Endothelial cell of umbilical vein (primary cell): ENCODE measurements around the gene FBH1. TPM values are rescaled to one million over a fixed set of nuclear protein-coding genes. Genes with fewer than 3 reads are reported as not detected.

Experiments used
- BruUV-seq: library from RNA; stranded (reverse); fragments of 400-500 nt; replicated peaks from 2 replicates; lab custom pipeline; 2021; lab: Mats Ljungman, UMichigan
- CTCF ChIA-PET: fragments of 300-600, 350-600 bp; sonication (Branson Sonifier 250); formaldehyde crosslinking; loops from one replicate; lab custom pipeline; 2021; ENCODE audit warnings: antibody characterized with exemption, inconsistent platforms; lab: Charles Lee
- POLR2A ChIA-PET: fragments of 300-600, 350-600 bp; sonication (Branson Sonifier 250); formaldehyde crosslinking; loops from one replicate; lab custom pipeline; 2021; ENCODE audit warnings: antibody characterized with exemption, inconsistent platforms; lab: Charles Lee
- DNase-seq: peaks from one replicate; pipeline ENCODE4 v3.0.0-alpha.2; 2011; ENCODE audit warnings: low read depth, low spot score
- FAIRE-seq: peaks from 2 replicates; lab custom pipeline; 2011; peaks lifted over from hg19 to GRCh38; lab: Jason Lieb, UNC
- H2AFZ ChIP-seq: 2 replicates; pipeline ENCODE4 v1.6.0; 2012; ENCODE audit warnings: low read depth, low read length, control low read depth, inconsistent platforms
- H3K27ac ChIP-seq: 2 replicates; pipeline ENCODE4 v1.5.1; 2011; ENCODE audit warnings: low read depth, mild to moderate bottlenecking, control low read depth, low read length, moderate library complexity; ENCODE audit not compliant: insufficient read depth
- H3K27me3 ChIP-seq, 2 experiments: 2 replicates each; pipeline versions ENCODE4 v1.6.0 to v1.6.1; 2011; ENCODE audit warnings: low read length in 2 of 2, mixed read lengths in 1 of 2; ENCODE audit not compliant: control insufficient read depth in 2 of 2, insufficient read depth in 2 of 2
- H3K36me3 ChIP-seq, 2 experiments: 2 replicates in 1 of 2; 3 replicates in 1 of 2; pipeline ENCODE4 v1.5.1; 2011; ENCODE audit warnings: low read length in 2 of 2, mild to moderate bottlenecking in 1 of 2, moderate library complexity in 1 of 2; ENCODE audit not compliant: control insufficient read depth in 2 of 2, insufficient read depth in 2 of 2; ENCODE audit errors: extremely low read depth in 1 of 2
- H3K4me1 ChIP-seq: 3 replicates; pipeline ENCODE4 v1.5.1; 2011; ENCODE audit warnings: mild to moderate bottlenecking, low read length; ENCODE audit not compliant: control insufficient read depth, insufficient read depth; ENCODE audit errors: extremely low read depth
- H3K4me2 ChIP-seq: 2 replicates; pipeline ENCODE4 v1.6.1; 2011; ENCODE audit warnings: low read length, control low read depth, mixed read lengths; ENCODE audit not compliant: insufficient read depth
- H3K4me3 ChIP-seq, 3 experiments: fragments of 200-600 bp in 1 of 3; sonication (generic), shearing (Covaris generic) in 1 of 3; replicated peaks in 1 of 3; 2 replicates each; pipeline ENCODE4 v1.5.1; 2011 to 2016; ENCODE audit warnings: control low read depth in 3 of 3, low read length in 3 of 3, mild to moderate bottlenecking in 2 of 3, inconsistent platforms in 1 of 3, low read depth in 1 of 3, moderate library complexity in 1 of 3; ENCODE audit not compliant: insufficient read depth in 1 of 3
- H3K79me2 ChIP-seq: 2 replicates; pipeline ENCODE4 v1.6.0; 2012; ENCODE audit warnings: low read length, inconsistent platforms; ENCODE audit not compliant: control insufficient read depth, insufficient read depth
- H3K9ac ChIP-seq: replicated peaks from 2 replicates; pipeline ENCODE3; 2011; ENCODE audit warnings: low read length, control low read depth; ENCODE audit not compliant: insufficient read depth; ENCODE audit errors: extremely low read depth
- H3K9me1 ChIP-seq: replicated peaks from 3 replicates; pipeline ENCODE4 v1.6.0; 2011; ENCODE audit warnings: mild to moderate bottlenecking, low read length; ENCODE audit not compliant: control insufficient read depth, insufficient read depth; ENCODE audit errors: extremely low read depth
- H3K9me3 ChIP-seq: replicated peaks from 2 replicates; pipeline ENCODE4 v1.5.1; 2012; ENCODE audit warnings: low read length, inconsistent platforms; ENCODE audit not compliant: control insufficient read depth, insufficient read depth
- H4K20me1 ChIP-seq: replicated peaks from 2 replicates; pipeline ENCODE3; 2011; ENCODE audit warnings: mild to moderate bottlenecking, low read length; ENCODE audit not compliant: control insufficient read depth, insufficient read depth; ENCODE audit errors: extremely low read depth
- EZH2 ChIP-seq: IDR thresholded peaks from 2 replicates; pipeline ENCODE4 v1.6.1; 2012; ENCODE audit warnings: borderline replicate concordance, low read depth, mild to moderate bottlenecking, moderate library complexity, low read length, inconsistent platforms; ENCODE audit not compliant: severe bottlenecking
- FOS ChIP-seq: IDR thresholded peaks from 2 replicates; pipeline ENCODE4 v1.6.1; 2011; ENCODE audit warnings: mild to moderate bottlenecking, low read length, moderate library complexity, borderline replicate concordance; ENCODE audit not compliant: insufficient read depth
- GATA2 ChIP-seq: IDR thresholded peaks from 2 replicates; pipeline ENCODE4 v1.7.0; 2011; ENCODE audit warnings: low read depth, mild to moderate bottlenecking, moderate library complexity, mixed read lengths, low read length; ENCODE audit not compliant: insufficient read length, insufficient read depth
- JUN ChIP-seq: IDR thresholded peaks from 2 replicates; pipeline ENCODE4 v1.6.1; 2011; ENCODE audit warnings: borderline replicate concordance, low read depth; ENCODE audit not compliant: insufficient read length, insufficient read depth
- MYC ChIP-seq: IDR thresholded peaks from one replicate; pipeline ENCODE4 v1.6.1; 2011; ENCODE audit warnings: mild to moderate bottlenecking, low read depth, low read length
- POLR2A ChIP-seq: IDR thresholded peaks from 2 replicates; pipeline ENCODE4 v1.6.1; 2012; ENCODE audit warnings: low read depth, mild to moderate bottlenecking, control low read depth, low read length
- POLR2AphosphoS5 ChIP-seq: IDR thresholded peaks from 2 replicates; pipeline ENCODE4 v1.6.1; 2012; ENCODE audit warnings: low read depth, mild to moderate bottlenecking, control low read depth, low read length, moderate library complexity; ENCODE audit not compliant: insufficient read depth
- dilution Hi-C: fragments of 300-500 bp; cut with MboI; formaldehyde crosslinking; loops from one replicate; pipeline ENCODE4 v1.15.0; 2019; ENCODE audit warnings: low sequenced_read_pairs; ENCODE audit not compliant: extremely low pct_ligation_motif_present
- intact Hi-C: fragments of 100-400 bp; cut with micrococcal nuclease; formaldehyde crosslinking; loops from one replicate; pipeline ENCODE4 v1.10.0; 2022
- polyA plus RNA-seq, 4 experiments: library from polyadenylated mRNA; depleted of rRNA in 3 of 4; stranded (reverse) in 3 of 4; unstranded in 1 of 4; fragments of >200 nt; gene quantifications; 2 replicates each; pipeline versions ENCODE4 v1.2.1 to v1.2.3, GENCODE V29; 2011 to 2012; ENCODE audit warnings: missing spikeins in 1 of 4
- total RNA-seq: library from RNA; stranded (reverse); gene quantifications from 2 replicates; pipeline ENCODE4 v1.2.3, GENCODE V29; 2021
- TF ChIP-seq, protein P1 (sequence below): IDR thresholded peaks from 2 replicates; pipeline ENCODE4 v1.6.1; 2011; ENCODE audit not compliant: insufficient read depth, insufficient read length
- TF ChIP-seq, protein P2 (sequence below), 2 donors: IDR thresholded peaks; 1 replicate in 1 of 2; 2 replicates in 1 of 2; pipeline ENCODE4 v1.5.1; 2011; ENCODE audit warnings: low read length in 2 of 2, mild to moderate bottlenecking in 2 of 2, moderate library complexity in 2 of 2, control low read depth in 1 of 2, inconsistent platforms in 1 of 2, low read depth in 1 of 2; ENCODE audit not compliant: insufficient read depth in 1 of 2; ENCODE audit errors: extremely low read depth in 1 of 2

FBH1 gene
- total and polyA plus RNA-seq, 2 donors (not counting 3 experiments of a cell fraction or from before 2014, with no cell fraction given) = 71.4 to 97.0 TPM

DNA sequence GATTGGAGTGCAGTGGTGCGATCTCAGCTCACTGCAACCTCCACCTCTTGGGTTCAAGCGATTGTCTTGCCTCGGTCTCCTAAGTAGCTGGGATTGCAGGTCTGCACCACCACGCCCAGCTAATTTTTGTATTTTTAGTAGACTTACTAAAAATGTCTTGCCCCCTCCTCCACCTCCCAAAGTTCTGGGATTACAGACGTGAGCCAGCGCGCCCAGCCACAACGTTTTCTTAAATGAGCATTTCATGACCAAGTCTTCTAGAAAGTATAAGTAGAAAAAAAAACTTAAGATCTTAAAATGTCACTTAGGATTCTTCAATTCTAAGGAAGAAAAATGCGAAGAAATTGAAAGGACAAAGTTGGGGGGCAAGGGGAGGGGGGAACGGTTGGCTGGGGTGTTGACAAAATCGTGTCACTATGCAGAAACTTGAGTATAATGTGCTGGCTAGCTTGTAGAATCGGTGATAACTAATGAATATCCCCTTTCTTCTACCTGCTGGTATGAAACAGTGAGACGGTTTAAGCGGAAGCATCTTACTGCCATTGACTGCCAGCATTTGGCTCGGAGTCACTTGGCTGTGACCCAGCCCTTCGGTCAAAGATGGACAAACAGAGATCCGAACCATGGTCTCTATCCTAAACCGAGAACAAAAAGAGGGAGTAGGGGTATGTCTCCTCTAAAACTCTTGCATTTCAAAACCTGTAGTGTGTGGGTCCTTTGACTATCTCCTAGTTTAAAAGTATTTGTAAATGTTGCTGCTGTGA lies 12.7 kb downstream of the FBH1 start:
- H3K9me1 ChIP-seq = no peaks in the 10 kb centered on the region
- H3K9me3 ChIP-seq = no peaks in the 10 kb centered on the region
- ChIA-PET POLR2A (no interaction called here), CTCF (no interaction called here)
- no peak overlapping the region for H3K27ac ChIP-seq
- no peaks in the 10 kb centered on the region for H3K27me3 ChIP-seq
- dilution Hi-C loops = no loop called here
- TF ChIP-seq, protein P1, sequence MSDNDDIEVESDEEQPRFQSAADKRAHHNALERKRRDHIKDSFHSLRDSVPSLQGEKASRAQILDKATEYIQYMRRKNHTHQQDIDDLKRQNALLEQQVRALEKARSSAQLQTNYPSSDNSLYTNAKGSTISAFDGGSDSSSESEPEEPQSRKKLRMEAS = no peak
- TF ChIP-seq POLR2A (no peak), JUN (no peak)
- DNase-seq = no peak
- intact Hi-C loops = no loop called here
- FAIRE-seq = no peak
- no peaks in the 10 kb centered on the region for H4K20me1 ChIP-seq
- peaks cover 2% of the 10 kb centered on the region for H3K4me1 ChIP-seq
- no peak overlapping the region for H2AFZ ChIP-seq
- H3K9ac ChIP-seq = no peak overlapping the region
- no peak overlapping the region for H3K4me3 ChIP-seq
- no TSS peak for BruUV-seq
- no peak overlapping the region for H3K4me2 ChIP-seq
- peaks cover 0 to 12% of the 10 kb centered on the region in 2 experiments for H3K36me3 ChIP-seq
- H3K79me2 ChIP-seq = peaks cover 17% of the 10 kb centered on the region

DNA sequence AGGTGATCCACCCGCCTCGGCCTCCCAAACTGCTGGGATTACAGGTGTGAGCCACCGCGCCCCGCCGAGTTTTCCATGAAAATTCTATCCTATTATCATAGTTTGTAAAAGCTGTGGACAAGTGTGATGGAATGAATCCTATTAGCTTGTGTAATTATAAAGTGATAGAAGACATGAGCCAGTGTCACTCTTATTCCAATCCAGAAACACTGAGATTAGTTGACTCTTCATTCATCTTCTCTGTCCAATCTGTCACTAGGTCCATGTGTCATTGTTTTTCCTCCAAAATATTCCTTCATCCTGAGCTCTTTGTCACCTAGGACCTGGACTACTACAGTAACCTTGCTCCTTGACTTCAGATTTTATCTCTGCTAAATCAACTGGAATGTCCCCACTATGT lies 13.5 kb downstream of the FBH1 start:
- POLR2A ChIA-PET = no interaction called here

More for the DNA sequence above, 13.5 kb downstream of the FBH1 start:
- no peak overlapping the region for H3K4me2 ChIP-seq
- CTCF ChIA-PET = no interaction called here
- DNase-seq (no peak), FAIRE-seq (no peak)
- H3K4me3 ChIP-seq = no peak overlapping the region
- no peak overlapping the region for H2AFZ ChIP-seq
- H3K9me1 ChIP-seq = no peaks in the 10 kb centered on the region
- TF ChIP-seq, protein P1 = no peak
- no peak for TF ChIP-seq JUN
- TF ChIP-seq POLR2A = no peak
- no peak for TF ChIP-seq POLR2AphosphoS5
- no peak for TF ChIP-seq FOS
- TF ChIP-seq, protein P2, sequence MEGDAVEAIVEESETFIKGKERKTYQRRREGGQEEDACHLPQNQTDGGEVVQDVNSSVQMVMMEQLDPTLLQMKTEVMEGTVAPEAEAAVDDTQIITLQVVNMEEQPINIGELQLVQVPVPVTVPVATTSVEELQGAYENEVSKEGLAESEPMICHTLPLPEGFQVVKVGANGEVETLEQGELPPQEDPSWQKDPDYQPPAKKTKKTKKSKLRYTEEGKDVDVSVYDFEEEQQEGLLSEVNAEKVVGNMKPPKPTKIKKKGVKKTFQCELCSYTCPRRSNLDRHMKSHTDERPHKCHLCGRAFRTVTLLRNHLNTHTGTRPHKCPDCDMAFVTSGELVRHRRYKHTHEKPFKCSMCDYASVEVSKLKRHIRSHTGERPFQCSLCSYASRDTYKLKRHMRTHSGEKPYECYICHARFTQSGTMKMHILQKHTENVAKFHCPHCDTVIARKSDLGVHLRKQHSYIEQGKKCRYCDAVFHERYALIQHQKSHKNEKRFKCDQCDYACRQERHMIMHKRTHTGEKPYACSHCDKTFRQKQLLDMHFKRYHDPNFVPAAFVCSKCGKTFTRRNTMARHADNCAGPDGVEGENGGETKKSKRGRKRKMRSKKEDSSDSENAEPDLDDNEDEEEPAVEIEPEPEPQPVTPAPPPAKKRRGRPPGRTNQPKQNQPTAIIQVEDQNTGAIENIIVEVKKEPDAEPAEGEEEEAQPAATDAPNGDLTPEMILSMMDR (IDR thresholded peaks at IDR 0.05; ENCODE audit: extremely low read depth in 1 of 2, insufficient read depth in 1 of 2, low read depth in 1 of 2, low read length in 2 of 2) = no peak
- TF ChIP-seq MYC = no peak
- no peak for TF ChIP-seq EZH2
- no peak for TF ChIP-seq GATA2
- no TSS peak for BruUV-seq
- no peak overlapping the region for H3K9ac ChIP-seq
- no peaks in the 10 kb centered on the region for H4K20me1 ChIP-seq
- no peaks in the 10 kb centered on the region for H3K27me3 ChIP-seq
- H3K9me3 ChIP-seq = no peaks in the 10 kb centered on the region
- intact Hi-C loops (no loop called here), dilution Hi-C loops (no loop called here)
- peaks cover 2% of the 10 kb centered on the region for H3K4me1 ChIP-seq
- peaks cover 0 to 10% of the 10 kb centered on the region in 2 experiments for H3K36me3 ChIP-seq
- H3K79me2 ChIP-seq = peaks cover 12% of the 10 kb centered on the region
- H3K27ac ChIP-seq = no peak overlapping the region
